ENCODE measurements around the gene OTOF.

The OTOF gene

GRCh38 chr2:26477911-26478253, at the start of gene OTOF:
TSS of gene OTOF (minus strand) at chr2:26478124.
- no peak within 1 kb of the TSS for H3K27ac ChIP-seq (ENCODE audit: low read depth, low read length)
- H3K4me3 ChIP-seq (ENCODE audit: low read depth, low read length): no peak within 1 kb of the TSS
- H3K9me3 ChIP-seq (ENCODE audit: control insufficient read depth, insufficient read depth, low read length): no peaks in the 10 kb centered on the region
- H3K4me1 ChIP-seq (ENCODE audit: control insufficient read depth, insufficient read depth, low read length): peaks cover 3% of the 10 kb centered on the region; the same call in 1 of the 2 replicates
- H3K27me3 ChIP-seq (ENCODE audit: control insufficient read depth, insufficient read depth, low read length): no peaks in the 10 kb centered on the region; the same call in 1 of the 2 replicates
- H3K9ac ChIP-seq (ENCODE audit: low read depth, low read length): no peak within 1 kb of the TSS
- no peaks in the 10 kb centered on the region for H3K36me3 ChIP-seq (ENCODE audit: control insufficient read depth, insufficient read depth, low read length)

GRCh38 chr2:26526589-26526988, 48.7 kb upstream of the OTOF start:
- Histone ChIP-seq H3K36me3 (ENCODE audit: control insufficient read depth, insufficient read depth, low read length) (no peaks in the 10 kb centered on the region), H3K4me3 (ENCODE audit: low read depth, low read length) (no peak overlapping the region), H3K27ac (ENCODE audit: low read depth, low read length) (no peak overlapping the region), H3K9me3 (ENCODE audit: control insufficient read depth, insufficient read depth, low read length) (no peaks in the 10 kb centered on the region), H3K4me1 (ENCODE audit: control insufficient read depth, insufficient read depth, low read length) (no peaks in the 10 kb centered on the region), H3K27me3 (ENCODE audit: control insufficient read depth, insufficient read depth, low read length) (no peaks in the 10 kb centered on the region), H3K9ac (ENCODE audit: low read depth, low read length) (no peak overlapping the region)

- no peak overlapping the region for H3K9ac ChIP-seq (ENCODE audit: low read depth, low read length)
- no peak overlapping the region for H3K27ac ChIP-seq (ENCODE audit: low read depth, low read length)
- H3K36me3 ChIP-seq (ENCODE audit: control insufficient read depth, insufficient read depth, low read length): no peaks in the 10 kb centered on the region
- H3K9me3 ChIP-seq (ENCODE audit: control insufficient read depth, insufficient read depth, low read length): no peaks in the 10 kb centered on the region
- no peak overlapping the region for H3K4me3 ChIP-seq (ENCODE audit: low read depth, low read length)
- no peaks in the 10 kb centered on the region for H3K27me3 ChIP-seq (ENCODE audit: control insufficient read depth, insufficient read depth, low read length)
- no peaks in the 10 kb centered on the region for H3K4me1 ChIP-seq (ENCODE audit: control insufficient read depth, insufficient read depth, low read length)
Observed at GRCh38 chr2:26526105-26526504, 48.2 kb upstream of the OTOF start.

- H3K27ac ChIP-seq (ENCODE audit: low read depth, low read length): no peak overlapping the region
- H3K9ac ChIP-seq (ENCODE audit: low read depth, low read length): no peak overlapping the region
- H3K9me3 ChIP-seq (ENCODE audit: control insufficient read depth, insufficient read depth, low read length): no peaks in the 10 kb centered on the region
- no peaks in the 10 kb centered on the region for H3K27me3 ChIP-seq (ENCODE audit: control insufficient read depth, insufficient read depth, low read length)
- H3K4me1 ChIP-seq (ENCODE audit: control insufficient read depth, insufficient read depth, low read length): no peaks in the 10 kb centered on the region
- no peaks in the 10 kb centered on the region for H3K36me3 ChIP-seq (ENCODE audit: control insufficient read depth, insufficient read depth, low read length)
- no peak overlapping the region for H3K4me3 ChIP-seq (ENCODE audit: low read depth, low read length)
Observed at GRCh38 chr2:26523750-26524149, 45.8 kb upstream of the OTOF start.

- Histone ChIP-seq H3K36me3 (ENCODE audit: control insufficient read depth, insufficient read depth, low read length) (no peaks in the 10 kb centered on the region), H3K27ac (ENCODE audit: low read depth, low read length) (no peak overlapping the region), H3K9me3 (ENCODE audit: control insufficient read depth, insufficient read depth, low read length) (no peaks in the 10 kb centered on the region), H3K27me3 (ENCODE audit: control insufficient read depth, insufficient read depth, low read length) (no peaks in the 10 kb centered on the region), H3K9ac (ENCODE audit: low read depth, low read length) (no peak overlapping the region), H3K4me1 (ENCODE audit: control insufficient read depth, insufficient read depth, low read length) (no peaks in the 10 kb centered on the region), H3K4me3 (ENCODE audit: low read depth, low read length) (no peak overlapping the region)
Observed at GRCh38 chr2:26522751-26523171, 44.8 kb upstream of the OTOF start.

GRCh38 chr2:26522325-26522724, 44.4 kb upstream of the OTOF start:
- Histone ChIP-seq H3K4me3 (ENCODE audit: low read depth, low read length) (no peak overlapping the region), H3K27ac (ENCODE audit: low read depth, low read length) (no peak overlapping the region), H3K27me3 (ENCODE audit: control insufficient read depth, insufficient read depth, low read length) (no peaks in the 10 kb centered on the region), H3K9ac (ENCODE audit: low read depth, low read length) (no peak overlapping the region), H3K4me1 (ENCODE audit: control insufficient read depth, insufficient read depth, low read length) (no peaks in the 10 kb centered on the region), H3K9me3 (ENCODE audit: control insufficient read depth, insufficient read depth, low read length) (no peaks in the 10 kb centered on the region), H3K36me3 (ENCODE audit: control insufficient read depth, insufficient read depth, low read length) (no peaks in the 10 kb centered on the region)

- Histone ChIP-seq H3K4me1 (ENCODE audit: control insufficient read depth, insufficient read depth, low read length) (no peaks in the 10 kb centered on the region), H3K27ac (ENCODE audit: low read depth, low read length) (no peak overlapping the region), H3K27me3 (ENCODE audit: control insufficient read depth, insufficient read depth, low read length) (no peaks in the 10 kb centered on the region), H3K9me3 (ENCODE audit: control insufficient read depth, insufficient read depth, low read length) (no peaks in the 10 kb centered on the region), H3K9ac (ENCODE audit: low read depth, low read length) (no peak overlapping the region), H3K4me3 (ENCODE audit: low read depth, low read length) (no peak overlapping the region), H3K36me3 (ENCODE audit: control insufficient read depth, insufficient read depth, low read length) (no peaks in the 10 kb centered on the region)
Observed at GRCh38 chr2:26521913-26522180, 43.9 kb upstream of the OTOF start.

GRCh38 chr2:26521054-26521912, 43.4 kb upstream of the OTOF start:
- H3K27ac ChIP-seq (ENCODE audit: low read depth, low read length): no peak overlapping the region
- H3K36me3 ChIP-seq (ENCODE audit: control insufficient read depth, insufficient read depth, low read length): no peaks in the 10 kb centered on the region
- H3K9me3 ChIP-seq (ENCODE audit: control insufficient read depth, insufficient read depth, low read length): no peaks in the 10 kb centered on the region
- H3K4me3 ChIP-seq (ENCODE audit: low read depth, low read length): no peak overlapping the region
- H3K9ac ChIP-seq (ENCODE audit: low read depth, low read length): no peak overlapping the region
- H3K27me3 ChIP-seq (ENCODE audit: control insufficient read depth, insufficient read depth, low read length): no peaks in the 10 kb centered on the region
- H3K4me1 ChIP-seq (ENCODE audit: control insufficient read depth, insufficient read depth, low read length): no peaks in the 10 kb centered on the region

GRCh38 chr2:26520148-26520449, 42.2 kb upstream of the OTOF start:
- Histone ChIP-seq H3K9ac (ENCODE audit: low read depth, low read length) (no peak overlapping the region), H3K9me3 (ENCODE audit: control insufficient read depth, insufficient read depth, low read length) (no peaks in the 10 kb centered on the region), H3K27ac (ENCODE audit: low read depth, low read length) (no peak overlapping the region), H3K4me1 (ENCODE audit: control insufficient read depth, insufficient read depth, low read length) (no peaks in the 10 kb centered on the region), H3K36me3 (ENCODE audit: control insufficient read depth, insufficient read depth, low read length) (no peaks in the 10 kb centered on the region), H3K27me3 (ENCODE audit: control insufficient read depth, insufficient read depth, low read length) (no peaks in the 10 kb centered on the region), H3K4me3 (ENCODE audit: low read depth, low read length) (no peak overlapping the region)

- no peaks in the 10 kb centered on the region for H3K4me1 ChIP-seq (ENCODE audit: control insufficient read depth, insufficient read depth, low read length)
- no peak overlapping the region for H3K4me3 ChIP-seq (ENCODE audit: low read depth, low read length)
- H3K9ac ChIP-seq (ENCODE audit: low read depth, low read length): no peak overlapping the region
- no peaks in the 10 kb centered on the region for H3K27me3 ChIP-seq (ENCODE audit: control insufficient read depth, insufficient read depth, low read length)
- no peaks in the 10 kb centered on the region for H3K9me3 ChIP-seq (ENCODE audit: control insufficient read depth, insufficient read depth, low read length)
- H3K27ac ChIP-seq (ENCODE audit: low read depth, low read length): no peak overlapping the region
- no peaks in the 10 kb centered on the region for H3K36me3 ChIP-seq (ENCODE audit: control insufficient read depth, insufficient read depth, low read length)
Observed at GRCh38 chr2:26519396-26520147, 41.6 kb upstream of the OTOF start.

- no peaks in the 10 kb centered on the region for H3K9me3 ChIP-seq (ENCODE audit: control insufficient read depth, insufficient read depth, low read length)
- no peak overlapping the region for H3K27ac ChIP-seq (ENCODE audit: low read depth, low read length)
- no peaks in the 10 kb centered on the region for H3K4me1 ChIP-seq (ENCODE audit: control insufficient read depth, insufficient read depth, low read length)
- no peak overlapping the region for H3K9ac ChIP-seq (ENCODE audit: low read depth, low read length)
- no peaks in the 10 kb centered on the region for H3K27me3 ChIP-seq (ENCODE audit: control insufficient read depth, insufficient read depth, low read length)
- no peaks in the 10 kb centered on the region for H3K36me3 ChIP-seq (ENCODE audit: control insufficient read depth, insufficient read depth, low read length)
- H3K4me3 ChIP-seq (ENCODE audit: low read depth, low read length): no peak overlapping the region
Observed at GRCh38 chr2:26516781-26517180, 38.9 kb upstream of the OTOF start.

Measured in HUES48 (cell line).